Measurements from ENCODE around the gene KLHL30. TPM values are rescaled to one million over a fixed set of nuclear protein-coding genes. Genes with fewer than 3 reads are reported as not detected.

KLHL30 gene
- total RNA-seq, 4 donors from 2014 or later: 0.20 to 0.67 (median 0.38) TPM

DNA sequence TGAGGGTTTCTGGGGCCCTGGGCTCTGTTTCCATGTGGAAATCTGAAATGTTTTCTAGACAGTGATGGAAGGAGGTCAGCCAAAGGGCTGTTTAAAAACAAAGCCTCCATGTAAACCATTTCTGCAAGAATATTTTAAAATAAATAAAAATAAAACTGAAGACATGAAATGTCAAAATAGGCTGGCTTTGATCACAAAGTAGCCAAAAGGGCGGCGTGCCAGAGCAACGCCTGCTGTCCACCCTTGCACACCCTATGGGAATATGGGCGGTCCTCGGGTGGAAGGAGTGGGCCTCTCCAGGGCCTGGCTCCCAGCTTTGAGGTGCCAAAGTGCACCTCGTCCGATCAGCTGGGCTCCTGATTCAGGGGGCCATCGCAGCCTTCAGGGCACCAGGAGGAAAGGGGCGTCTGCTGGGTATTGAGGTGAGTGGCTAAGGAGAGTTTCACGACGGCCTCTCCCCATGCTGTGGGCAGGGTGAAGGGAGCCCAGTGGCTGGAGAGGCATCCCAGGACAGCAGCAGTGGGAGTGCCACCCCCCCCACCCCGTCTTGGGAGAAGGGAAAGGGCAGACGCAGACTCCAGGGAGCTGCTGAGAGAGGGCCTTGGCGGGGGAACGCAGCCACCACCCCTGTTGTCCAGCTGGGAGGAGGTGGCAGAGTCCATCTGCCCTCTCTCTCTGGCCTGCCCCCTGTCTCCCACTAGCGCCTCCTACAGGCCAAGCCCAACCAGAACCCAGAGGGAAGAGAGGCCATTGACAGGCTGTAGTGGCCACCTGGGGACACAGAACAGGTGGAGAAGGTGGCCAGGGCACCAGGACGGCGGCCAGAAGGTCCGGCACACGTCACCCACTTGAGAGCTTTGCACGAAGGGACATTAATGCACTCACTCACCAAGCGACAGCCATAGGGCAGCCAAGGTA lies 14.6 kb downstream of the KLHL30 start:
- no peak overlapping the region for H3K4me3 ChIP-seq (replicated peaks in 1 of 3)
- intact Hi-C loops (cut with DNase I): no loop called here
- peaks cover under 1 to 16% of the 10 kb centered on the region in 2 donors for H3K4me1 ChIP-seq
- WGBS, 2 donors: 79 to 88% methylated on average over 17 to 22 of the region's 22 CpGs
- DNase-seq: no peak
- no peaks in the 10 kb centered on the region for H3K9me3 ChIP-seq
- no peaks in the 10 kb centered on the region for H3K36me3 ChIP-seq
- no peak overlapping the region for H3K27ac ChIP-seq
- H3K27me3 ChIP-seq: no peaks in the 10 kb centered on the region
- TF ChIP-seq, protein P1, sequence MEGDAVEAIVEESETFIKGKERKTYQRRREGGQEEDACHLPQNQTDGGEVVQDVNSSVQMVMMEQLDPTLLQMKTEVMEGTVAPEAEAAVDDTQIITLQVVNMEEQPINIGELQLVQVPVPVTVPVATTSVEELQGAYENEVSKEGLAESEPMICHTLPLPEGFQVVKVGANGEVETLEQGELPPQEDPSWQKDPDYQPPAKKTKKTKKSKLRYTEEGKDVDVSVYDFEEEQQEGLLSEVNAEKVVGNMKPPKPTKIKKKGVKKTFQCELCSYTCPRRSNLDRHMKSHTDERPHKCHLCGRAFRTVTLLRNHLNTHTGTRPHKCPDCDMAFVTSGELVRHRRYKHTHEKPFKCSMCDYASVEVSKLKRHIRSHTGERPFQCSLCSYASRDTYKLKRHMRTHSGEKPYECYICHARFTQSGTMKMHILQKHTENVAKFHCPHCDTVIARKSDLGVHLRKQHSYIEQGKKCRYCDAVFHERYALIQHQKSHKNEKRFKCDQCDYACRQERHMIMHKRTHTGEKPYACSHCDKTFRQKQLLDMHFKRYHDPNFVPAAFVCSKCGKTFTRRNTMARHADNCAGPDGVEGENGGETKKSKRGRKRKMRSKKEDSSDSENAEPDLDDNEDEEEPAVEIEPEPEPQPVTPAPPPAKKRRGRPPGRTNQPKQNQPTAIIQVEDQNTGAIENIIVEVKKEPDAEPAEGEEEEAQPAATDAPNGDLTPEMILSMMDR (IDR thresholded peaks at IDR 0.05): no peak
- no peak for TF ChIP-seq POLR2A (IDR thresholded peaks at IDR 0.05)

DNA sequence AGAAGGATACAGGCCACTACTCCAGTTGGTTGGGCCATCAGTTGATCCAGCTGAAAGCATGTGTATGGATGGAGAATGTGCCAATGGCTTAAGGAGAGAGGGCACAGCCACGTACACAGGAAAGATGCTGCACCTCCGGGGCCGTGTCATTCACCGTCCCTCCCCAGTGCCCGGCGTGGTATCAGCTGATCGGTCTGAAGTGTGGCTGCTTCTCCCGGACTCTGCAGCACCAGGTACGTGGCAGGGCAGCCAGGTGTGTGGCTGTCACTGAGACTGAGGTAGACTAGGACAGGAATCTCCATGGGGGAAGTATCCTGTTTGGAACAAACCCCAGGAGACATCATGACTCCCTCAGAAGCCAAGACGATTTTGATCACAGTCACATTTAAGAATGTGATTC lies 16.1 kb downstream of the KLHL30 start:
- Histone ChIP-seq H3K4me3 (replicated peaks in 1 of 3) (no peak overlapping the region), H3K27me3 (no peaks in the 10 kb centered on the region), H3K4me1 (peaks cover 11 to 28% of the 10 kb centered on the region in 2 donors), H3K27ac (no peak overlapping the region), H3K36me3 (no peaks in the 10 kb centered on the region), H3K9me3 (no peaks in the 10 kb centered on the region)
- intact Hi-C loops (cut with DNase I): no loop called here
- 95 to 96% methylated on average over 9 to 10 of the region's 10 CpGs for WGBS, 2 donors
- DNase-seq: no peak
- TF ChIP-seq POLR2A (IDR thresholded peaks at IDR 0.05): no peak
- TF ChIP-seq, protein P1 (IDR thresholded peaks at IDR 0.05): no peak

DNA sequence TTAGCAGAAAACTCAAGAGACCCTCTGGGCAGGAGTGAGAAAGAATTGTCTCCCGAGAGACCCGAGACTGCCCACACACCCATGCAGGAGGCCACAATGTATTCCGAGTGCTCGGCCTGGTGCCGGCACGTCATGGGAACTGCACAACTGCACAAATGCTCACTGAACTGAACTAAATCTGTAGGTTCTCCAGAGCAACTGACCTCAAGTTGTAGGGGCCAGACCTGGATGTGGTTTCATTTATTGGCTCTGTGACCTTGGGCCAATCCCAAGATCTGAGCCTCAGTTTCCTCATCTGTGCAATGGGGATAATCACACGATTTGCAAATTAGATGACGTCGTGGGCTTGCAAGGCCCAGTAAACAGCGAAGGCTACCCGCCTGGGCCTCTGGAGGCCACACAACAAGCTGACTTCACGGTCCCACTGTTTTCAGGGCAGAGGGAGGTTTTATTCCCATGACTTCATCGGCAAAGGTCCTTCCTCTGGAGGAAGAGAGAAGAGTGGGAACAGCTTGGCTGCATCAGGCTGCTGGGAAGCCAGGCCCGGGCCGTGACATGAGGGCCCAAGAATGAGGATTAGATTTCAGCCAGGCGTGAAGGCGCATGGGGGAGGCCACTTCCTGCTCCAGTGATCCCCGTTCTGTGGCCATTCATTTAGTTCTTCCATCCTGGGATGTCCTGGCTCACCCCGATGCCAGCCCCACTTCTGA lies 16.7 kb downstream of the KLHL30 start:
- WGBS, 2 donors: 67 to 70% methylated on average over 19 of the region's 19 CpGs
- intact Hi-C loops (cut with DNase I): no loop called here

DNA sequence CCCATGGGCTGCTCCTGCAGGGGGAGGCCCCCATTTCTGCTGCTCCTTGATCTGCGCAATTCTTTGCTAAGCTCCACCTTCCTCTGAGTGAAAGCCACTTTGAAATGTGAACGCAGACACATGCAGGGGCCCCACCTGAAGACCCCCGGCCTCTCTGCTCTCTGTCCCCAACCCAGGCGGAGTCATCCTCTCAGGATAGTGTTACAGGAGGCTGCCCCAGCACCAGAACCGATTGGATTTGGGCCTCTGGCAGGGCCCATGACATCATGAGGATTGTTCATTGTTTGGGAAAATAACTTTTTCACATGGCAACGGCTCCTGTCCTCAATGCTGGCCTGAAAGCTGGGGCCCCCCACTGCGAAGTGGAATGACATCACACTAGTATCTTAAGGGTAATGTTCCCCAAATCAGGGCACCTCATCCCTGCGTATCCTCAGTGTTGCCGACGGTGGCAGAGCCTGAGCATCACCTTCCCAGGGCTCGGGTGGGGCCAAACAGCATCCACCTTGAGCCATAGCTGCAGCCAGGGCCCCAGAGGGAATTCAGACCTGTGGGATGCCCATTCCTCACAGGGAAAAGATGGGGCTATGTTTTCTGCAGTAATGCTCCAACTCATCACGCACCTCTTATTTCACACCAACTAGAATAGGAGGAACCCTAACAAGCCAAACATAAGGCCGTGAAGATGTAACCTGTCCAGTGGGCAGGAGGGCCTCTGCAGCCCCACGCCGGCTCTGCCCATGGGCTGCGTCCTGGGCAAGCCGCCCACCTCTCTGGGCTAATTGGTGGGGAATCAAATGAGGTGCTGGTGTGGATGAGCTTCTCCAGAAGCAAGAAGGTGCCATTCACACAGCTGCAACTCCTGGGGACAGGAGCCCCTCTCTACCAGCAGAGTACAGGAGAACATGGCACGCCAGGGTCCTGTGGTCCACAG lies 17.6 kb downstream of the KLHL30 start:
- Histone ChIP-seq H3K36me3 (no peaks in the 10 kb centered on the region), H3K9me3 (no peaks in the 10 kb centered on the region), H3K4me3 (replicated peaks in 1 of 3) (no peak overlapping the region), H3K27ac (no peak overlapping the region), H3K4me1 (peaks cover 11 to 30% of the 10 kb centered on the region in 2 donors), H3K27me3 (no peaks in the 10 kb centered on the region)
- no peak for TF ChIP-seq POLR2A (IDR thresholded peaks at IDR 0.05)
- TF ChIP-seq, protein P1 (IDR thresholded peaks at IDR 0.05): no peak
- intact Hi-C loops (cut with DNase I): no loop called here
- 80 to 87% methylated on average over 16 to 17 of the region's 18 CpGs for WGBS, 2 donors
- no peak for DNase-seq

More for the DNA sequence above, 16.7 kb downstream of the KLHL30 start:
- TF ChIP-seq, protein P1 (IDR thresholded peaks at IDR 0.05): no peak
- TF ChIP-seq POLR2A (IDR thresholded peaks at IDR 0.05): no peak
- Histone ChIP-seq H3K36me3 (no peaks in the 10 kb centered on the region), H3K4me1 (peaks cover 11 to 30% of the 10 kb centered on the region in 2 donors), H3K9me3 (no peaks in the 10 kb centered on the region), H3K27me3 (no peaks in the 10 kb centered on the region), H3K27ac (no peak overlapping the region), H3K4me3 (replicated peaks in 1 of 3) (no peak overlapping the region)
- peak; percentile 52 to 61 for DNase-seq
